BLaER1 (cell line): Measurements from ENCODE around the gene SPOCK1.

Experiments
- H3K27ac ChIP-seq: shearing (Covaris generic); formaldehyde crosslinking; 2 replicates; pipeline ENCODE4 v1.8.1; 2022
- H3K27me3 ChIP-seq: shearing (Covaris generic); formaldehyde crosslinking; 2 replicates; pipeline ENCODE4 v1.8.1; 2022
- H3K36me3 ChIP-seq: shearing (Covaris generic); formaldehyde crosslinking; 2 replicates; pipeline ENCODE4 v1.8.1; 2022
- H3K4me1 ChIP-seq: shearing (Covaris generic); formaldehyde crosslinking; 2 replicates; pipeline ENCODE4 v1.8.1; 2022
- H3K4me2 ChIP-seq: shearing (Covaris generic); formaldehyde crosslinking; 2 replicates; pipeline ENCODE4 v1.8.1; 2022
- H3K4me3 ChIP-seq: shearing (Covaris generic); formaldehyde crosslinking; 2 replicates; pipeline ENCODE4 v1.8.1; 2022
- H3K9ac ChIP-seq: shearing (Covaris generic); formaldehyde crosslinking; 2 replicates; pipeline ENCODE4 v1.8.1; 2022
- H3K9me3 ChIP-seq: shearing (Covaris generic); formaldehyde crosslinking; 2 replicates; pipeline ENCODE4 v1.8.1; 2022
- H4K20me1 ChIP-seq: shearing (Covaris generic); formaldehyde crosslinking; 2 replicates; pipeline ENCODE4 v1.8.1; 2022
- Cebpa-rat ChIP-seq: shearing (Covaris generic); IDR thresholded peaks from 2 replicates; pipeline ENCODE4 v1.8.1; 2022

The SPOCK1 gene

GRCh38 chr5:137310051-137310730 lies 188.9 kb downstream of the SPOCK1 start:
- Histone ChIP-seq H3K4me3 (no peak overlapping the region), H3K4me2 (no peak overlapping the region), H3K27me3 (no peaks in the 10 kb centered on the region), H3K36me3 (no peaks in the 10 kb centered on the region), H3K4me1 (no peaks in the 10 kb centered on the region), H4K20me1 (no peaks in the 10 kb centered on the region), H3K9me3 (no peaks in the 10 kb centered on the region), H3K9ac (no peak overlapping the region), H3K27ac (no peak overlapping the region)
- TF ChIP-seq Cebpa-rat = no peak

DNA sequence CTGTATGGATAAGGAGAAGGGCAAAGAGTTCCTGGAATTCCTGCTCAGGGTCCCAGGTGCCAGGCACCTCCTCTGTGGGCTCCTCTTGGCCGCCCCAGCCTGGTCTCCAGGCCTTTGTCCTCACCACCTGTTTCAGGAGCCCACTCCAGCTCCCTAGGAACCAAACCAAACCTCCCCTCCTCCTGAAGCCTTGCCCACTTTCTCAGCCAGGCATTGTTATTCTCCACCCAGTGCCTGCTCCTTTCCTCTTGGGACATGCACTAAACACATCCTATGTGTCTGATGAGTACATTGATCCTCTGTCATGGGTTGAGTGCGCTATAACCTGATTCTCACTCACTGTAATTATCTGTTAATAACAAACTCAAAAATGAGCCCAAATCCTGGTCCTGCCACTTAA lies 189.8 kb downstream of the SPOCK1 start:
- Histone ChIP-seq H3K4me3 (no peak overlapping the region), H3K27me3 (no peaks in the 10 kb centered on the region), H3K36me3 (no peaks in the 10 kb centered on the region), H3K9ac (no peak overlapping the region), H3K4me1 (no peaks in the 10 kb centered on the region), H3K9me3 (no peaks in the 10 kb centered on the region), H4K20me1 (no peaks in the 10 kb centered on the region), H3K27ac (no peak overlapping the region), H3K4me2 (no peak overlapping the region)
- no peak for TF ChIP-seq Cebpa-rat

GRCh38 chr5:137308311-137308710 lies 190.8 kb downstream of the SPOCK1 start:
- no peaks in the 10 kb centered on the region for H3K9me3 ChIP-seq
- no peak overlapping the region for H3K4me3 ChIP-seq
- H3K4me2 ChIP-seq = no peak overlapping the region
- no peaks in the 10 kb centered on the region for H4K20me1 ChIP-seq
- no peaks in the 10 kb centered on the region for H3K27me3 ChIP-seq
- TF ChIP-seq Cebpa-rat = no peak
- no peaks in the 10 kb centered on the region for H3K4me1 ChIP-seq
- H3K36me3 ChIP-seq = no peaks in the 10 kb centered on the region
- no peak overlapping the region for H3K9ac ChIP-seq
- H3K27ac ChIP-seq = no peak overlapping the region

DNA sequence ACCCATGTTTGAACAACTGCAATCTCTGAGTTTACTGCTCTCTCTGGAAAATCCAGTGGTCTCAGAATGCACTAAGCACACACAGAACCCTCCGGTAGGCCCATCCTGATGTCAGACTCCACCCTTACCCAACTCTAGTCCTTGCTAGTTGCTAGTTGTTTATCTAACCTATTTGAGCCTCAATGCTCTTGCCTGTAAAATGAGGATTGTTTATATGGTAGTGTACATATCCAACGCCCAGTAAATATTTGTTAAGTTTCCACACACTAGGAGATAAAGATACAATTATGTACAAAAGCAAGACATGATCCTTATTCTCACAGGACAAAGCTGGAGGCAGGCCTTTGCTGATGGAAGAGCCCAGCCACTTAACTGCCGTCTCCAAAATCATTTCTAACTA lies 192.2 kb downstream of the SPOCK1 start:
- H3K36me3 ChIP-seq = no peaks in the 10 kb centered on the region
- no peaks in the 10 kb centered on the region for H3K9me3 ChIP-seq
- no peak overlapping the region for H3K4me2 ChIP-seq
- H3K27me3 ChIP-seq = no peaks in the 10 kb centered on the region
- no peak for TF ChIP-seq Cebpa-rat
- H3K27ac ChIP-seq = no peak overlapping the region
- H4K20me1 ChIP-seq = no peaks in the 10 kb centered on the region
- no peaks in the 10 kb centered on the region for H3K4me1 ChIP-seq
- no peak overlapping the region for H3K4me3 ChIP-seq
- no peak overlapping the region for H3K9ac ChIP-seq

DNA sequence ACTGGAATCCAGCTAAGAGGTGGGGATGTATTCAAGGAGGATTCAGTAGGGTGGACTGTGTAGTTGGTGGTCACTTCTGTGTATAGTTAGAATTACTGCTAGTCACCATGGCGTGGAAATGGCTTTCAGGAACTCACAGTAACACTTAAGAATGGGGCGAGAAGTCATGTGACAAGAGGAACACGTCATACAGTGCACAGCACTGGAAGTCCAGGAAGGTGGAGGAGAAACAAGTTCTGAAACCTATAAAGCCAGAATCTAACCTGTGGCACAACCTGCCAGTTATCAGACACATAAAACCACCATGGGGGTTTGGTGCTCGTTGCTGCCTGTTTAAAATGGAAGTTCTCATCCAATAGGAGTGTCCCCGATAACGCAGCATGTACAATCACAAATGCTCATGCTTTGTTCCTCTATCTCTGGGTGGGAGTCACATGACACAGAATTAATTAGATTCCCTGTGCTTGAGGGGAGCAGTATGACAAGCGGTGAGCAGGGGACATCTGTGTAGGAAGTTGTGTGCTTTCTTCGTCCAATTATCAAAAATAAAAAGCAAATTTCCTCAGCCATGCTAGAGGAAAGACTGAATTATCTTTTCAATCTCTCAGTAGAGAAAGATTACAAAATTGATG lies 193.0 kb downstream of the SPOCK1 start:
- Histone ChIP-seq H3K27ac (no peak overlapping the region), H3K9ac (no peak overlapping the region), H4K20me1 (no peaks in the 10 kb centered on the region), H3K4me3 (no peak overlapping the region), H3K4me1 (no peaks in the 10 kb centered on the region), H3K4me2 (no peak overlapping the region), H3K27me3 (no peaks in the 10 kb centered on the region), H3K36me3 (no peaks in the 10 kb centered on the region), H3K9me3 (no peaks in the 10 kb centered on the region)
- TF ChIP-seq Cebpa-rat = no peak

DNA sequence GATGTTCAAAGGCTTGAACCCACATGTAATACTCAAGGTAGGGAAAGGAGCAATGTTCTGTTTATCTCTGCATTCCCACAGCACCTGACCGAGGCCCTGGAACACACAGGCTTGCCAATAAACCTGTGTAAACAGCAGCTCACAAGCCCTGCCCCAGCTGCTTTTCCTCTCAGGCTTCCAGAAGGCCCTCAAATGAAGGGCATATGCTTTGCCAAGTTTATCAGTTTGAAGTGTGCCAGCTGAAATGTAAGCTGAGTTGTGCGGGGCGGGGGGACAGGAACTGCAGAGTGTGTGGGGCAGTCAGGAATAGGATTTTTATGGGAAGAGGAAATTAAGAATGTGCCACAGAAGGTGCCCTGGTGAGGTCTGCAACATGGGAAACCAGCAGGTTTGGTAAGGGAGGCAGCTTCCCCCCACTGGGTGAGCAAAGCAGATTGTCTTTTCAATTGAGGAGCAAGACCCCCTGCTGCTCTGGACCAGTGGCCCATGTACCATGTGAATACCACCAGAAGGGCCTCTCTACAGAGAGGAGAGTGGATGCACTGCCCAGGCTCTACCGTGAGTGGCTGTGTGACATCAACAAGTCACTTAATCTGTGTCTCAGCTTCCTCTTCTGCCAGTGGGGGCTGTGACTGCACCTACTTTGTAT lies 194.8 kb downstream of the SPOCK1 start:
- TF ChIP-seq Cebpa-rat = no peak
- Histone ChIP-seq H3K9ac (no peak overlapping the region), H3K4me2 (no peak overlapping the region), H4K20me1 (no peaks in the 10 kb centered on the region), H3K27me3 (no peaks in the 10 kb centered on the region), H3K36me3 (no peaks in the 10 kb centered on the region), H3K9me3 (no peaks in the 10 kb centered on the region), H3K4me1 (no peaks in the 10 kb centered on the region), H3K4me3 (no peak overlapping the region), H3K27ac (no peak overlapping the region)

DNA sequence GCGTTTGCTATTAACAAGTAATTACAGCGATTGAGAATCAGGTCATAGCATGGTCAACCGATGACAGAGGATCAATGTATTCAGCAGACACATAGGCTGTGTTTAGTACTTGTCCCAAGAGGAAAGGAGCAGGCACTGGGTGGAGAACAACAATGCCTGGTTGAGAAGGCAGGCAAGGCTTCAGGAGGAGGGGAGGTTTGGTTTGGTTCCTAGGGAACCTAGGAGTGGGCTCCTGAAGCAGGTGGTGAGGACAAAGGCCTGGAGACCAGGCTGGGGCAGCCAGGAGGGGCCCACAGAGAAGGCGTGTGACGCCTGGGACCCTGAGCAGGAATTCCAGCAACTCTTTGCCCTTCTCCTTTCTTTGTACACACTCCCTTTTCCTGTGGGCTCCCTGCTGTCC lies 195.6 kb downstream of the SPOCK1 start:
- no peaks in the 10 kb centered on the region for H3K36me3 ChIP-seq
- H3K4me3 ChIP-seq = no peak overlapping the region
- TF ChIP-seq Cebpa-rat = no peak
- H3K4me2 ChIP-seq = no peak overlapping the region
- no peak overlapping the region for H3K27ac ChIP-seq
- H3K9ac ChIP-seq = no peak overlapping the region
- H4K20me1 ChIP-seq = no peaks in the 10 kb centered on the region
- no peaks in the 10 kb centered on the region for H3K4me1 ChIP-seq
- H3K27me3 ChIP-seq = no peaks in the 10 kb centered on the region
- no peaks in the 10 kb centered on the region for H3K9me3 ChIP-seq

- Histone ChIP-seq H3K36me3 (no peaks in the 10 kb centered on the region), H3K9ac (no peak overlapping the region), H3K27ac (no peak overlapping the region), H3K27me3 (no peaks in the 10 kb centered on the region), H3K4me3 (no peak overlapping the region), H3K9me3 (no peaks in the 10 kb centered on the region), H3K4me1 (no peaks in the 10 kb centered on the region), H3K4me2 (no peak overlapping the region), H4K20me1 (no peaks in the 10 kb centered on the region)
- no peak for TF ChIP-seq Cebpa-rat
Observed at GRCh38 chr5:137300411-137301240, 198.5 kb downstream of the SPOCK1 start.

- Histone ChIP-seq H3K4me2 (no peak overlapping the region), H3K27me3 (no peaks in the 10 kb centered on the region)
Observed at GRCh38 chr5:137296213-137296781, 202.8 kb downstream of the SPOCK1 start.

More at GRCh38 chr5:137296213-137296781, 202.8 kb downstream of the SPOCK1 start:
- Histone ChIP-seq H3K9me3 (no peaks in the 10 kb centered on the region), H3K36me3 (no peaks in the 10 kb centered on the region), H3K4me1 (no peaks in the 10 kb centered on the region), H4K20me1 (no peaks in the 10 kb centered on the region), H3K27ac (no peak overlapping the region), H3K9ac (no peak overlapping the region), H3K4me3 (no peak overlapping the region)
- TF ChIP-seq Cebpa-rat = no peak
